ENCODE measurements around the gene ELFN2. TPM values are rescaled to one million over a fixed set of nuclear protein-coding genes. Genes with fewer than 3 reads are reported as not detected.
A peak's percentile ranks its signal among the peaks of the same experiment; 100 is the strongest.

The ELFN2 gene
- total RNA-seq, 2 experiments from 2014 or later = 0.63 to 1.8 TPM

DNA sequence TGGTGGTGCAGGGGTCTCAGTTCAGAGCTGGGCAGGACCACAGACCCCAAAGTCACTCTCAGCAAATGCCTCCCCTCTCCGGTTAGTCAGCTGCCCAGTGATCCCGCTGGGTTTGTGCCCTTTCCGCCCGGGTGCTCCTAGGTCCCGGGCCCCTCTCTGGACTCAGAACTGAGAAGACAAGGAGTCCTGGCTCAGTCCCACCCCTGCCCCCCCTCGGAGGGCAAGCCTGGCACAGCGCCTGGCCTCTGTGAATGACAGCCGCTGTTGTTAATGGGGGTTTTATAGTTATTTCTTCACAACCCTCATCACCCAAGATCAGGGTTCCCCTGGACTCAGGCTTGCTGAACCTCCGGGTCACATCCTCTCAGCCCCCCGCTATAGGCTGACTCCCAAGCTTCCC is 47.6 kb downstream of the ELFN2 start:
- H3K9me3 ChIP-seq (ENCODE audit: low read length) = no peaks in the 10 kb centered on the region
- no peak overlapping the region for H2AFZ ChIP-seq (ENCODE audit: low read length)
- no peaks in the 10 kb centered on the region for H3K79me2 ChIP-seq (ENCODE audit: insufficient read depth, low read depth, low read length)
- no peaks in the 10 kb centered on the region for H3K36me3 ChIP-seq (ENCODE audit: insufficient read depth, low read length)
- intact Hi-C loops (cut with micrococcal nuclease; ENCODE audit: unreplicated experiment) = no loop called here
- no TSS peak for BruUV-seq (replicated peaks)
- POLR2A ChIA-PET = interaction anchor here (0.9 kb wide), 1 partner anchor 10 kb away, joined by 3 read pairs; no protein-coding TSS in a partner anchor
- no peaks in the 10 kb centered on the region for H4K20me1 ChIP-seq (ENCODE audit: insufficient read depth, low read length)
- peaks cover 79% of the 10 kb centered on the region for H3K4me1 ChIP-seq (ENCODE audit: insufficient read depth, low read length, poor library complexity, severe bottlenecking)
- TF ChIP-seq EZH2phosphoT487 (IDR thresholded peaks at IDR 0.05; ENCODE audit: borderline replicate concordance, low read depth, low read length) = no peak
- no peak for TF ChIP-seq CTCF (conservative IDR thresholded peaks at IDR 0.05; ENCODE audit: low read length)
- DNase-seq (ENCODE audit: low spot score) = no peak
- CTCF ChIA-PET (ENCODE audit: unreplicated experiment) = no interaction called here
- H3K27ac ChIP-seq (ENCODE audit: low read depth, low read length, poor library complexity, severe bottlenecking) = no peak overlapping the region
- H3K4me2 ChIP-seq (ENCODE audit: low read length) = no peak overlapping the region
- no peak overlapping the region for H3K4me3 ChIP-seq (ENCODE audit: low read depth, low read length, poor library complexity, severe bottlenecking)
- H3K9me2 ChIP-seq (ENCODE audit: insufficient read depth, low read length) = no peaks in the 10 kb centered on the region

GRCh38 chr22:37379085-37379484 is 48.2 kb downstream of the ELFN2 start:
- no peak overlapping the region for H3K27ac ChIP-seq (ENCODE audit: low read depth, low read length, poor library complexity, severe bottlenecking)
- intact Hi-C loops (cut with micrococcal nuclease; ENCODE audit: unreplicated experiment) = no loop called here
- DNase-seq (ENCODE audit: low spot score) = peak; percentile 46
- no peak for TF ChIP-seq EZH2phosphoT487 (IDR thresholded peaks at IDR 0.05; ENCODE audit: borderline replicate concordance, low read depth, low read length)
- TF ChIP-seq CTCF (conservative IDR thresholded peaks at IDR 0.05; ENCODE audit: low read length) = no peak
- no peak overlapping the region for H3K4me3 ChIP-seq (ENCODE audit: low read depth, low read length, poor library complexity, severe bottlenecking)
- no peak overlapping the region for H3K4me2 ChIP-seq (ENCODE audit: low read length)
- no peaks in the 10 kb centered on the region for H3K9me3 ChIP-seq (ENCODE audit: low read length)
- H3K9me2 ChIP-seq (ENCODE audit: insufficient read depth, low read length) = no peaks in the 10 kb centered on the region
- POLR2A ChIA-PET = interaction anchor here (0.9 kb wide), 1 partner anchor 9 kb away, joined by 3 read pairs; no protein-coding TSS in a partner anchor
- H3K4me1 ChIP-seq (ENCODE audit: insufficient read depth, low read length, poor library complexity, severe bottlenecking) = peaks cover 79% of the 10 kb centered on the region
- BruUV-seq (replicated peaks) = no TSS peak
- CTCF ChIA-PET (ENCODE audit: unreplicated experiment) = interaction anchor here (0.5 kb wide), 1 partner anchor 8 kb away, joined by 3 read pairs; no protein-coding TSS in a partner anchor
- no peaks in the 10 kb centered on the region for H4K20me1 ChIP-seq (ENCODE audit: insufficient read depth, low read length)
- H3K36me3 ChIP-seq (ENCODE audit: insufficient read depth, low read length) = no peaks in the 10 kb centered on the region
- H3K79me2 ChIP-seq (ENCODE audit: insufficient read depth, low read depth, low read length) = no peaks in the 10 kb centered on the region
- H2AFZ ChIP-seq (ENCODE audit: low read length) = no peak overlapping the region

GRCh38 chr22:37378642-37379058 is 48.6 kb downstream of the ELFN2 start:
- BruUV-seq (replicated peaks) = no TSS peak
- Histone ChIP-seq H4K20me1 (ENCODE audit: insufficient read depth, low read length) (no peaks in the 10 kb centered on the region), H2AFZ (ENCODE audit: low read length) (no peak overlapping the region), H3K27ac (ENCODE audit: low read depth, low read length, poor library complexity, severe bottlenecking) (no peak overlapping the region), H3K36me3 (ENCODE audit: insufficient read depth, low read length) (no peaks in the 10 kb centered on the region), H3K79me2 (ENCODE audit: insufficient read depth, low read depth, low read length) (no peaks in the 10 kb centered on the region), H3K4me2 (ENCODE audit: low read length) (no peak overlapping the region; the same call in 1 of the 2 replicates), H3K4me1 (ENCODE audit: insufficient read depth, low read length, poor library complexity, severe bottlenecking) (peaks cover 76% of the 10 kb centered on the region), H3K9me3 (ENCODE audit: low read length) (no peaks in the 10 kb centered on the region), H3K9me2 (ENCODE audit: insufficient read depth, low read length) (no peaks in the 10 kb centered on the region), H3K4me3 (ENCODE audit: low read depth, low read length, poor library complexity, severe bottlenecking) (no peak overlapping the region)
- intact Hi-C loops (cut with micrococcal nuclease; ENCODE audit: unreplicated experiment) = no loop called here
- DNase-seq (ENCODE audit: low spot score) = no peak
- ChIA-PET CTCF (ENCODE audit: unreplicated experiment) (interaction anchor here (0.5 kb wide), 1 partner anchor 8 kb away, joined by 3 read pairs; no protein-coding TSS in a partner anchor), POLR2A (interaction anchor here (0.9 kb wide), 1 partner anchor 9 kb away, joined by 3 read pairs; no protein-coding TSS in a partner anchor)
- TF ChIP-seq EZH2phosphoT487 (IDR thresholded peaks at IDR 0.05; ENCODE audit: borderline replicate concordance, low read depth, low read length) = no peak
- TF ChIP-seq CTCF (conservative IDR thresholded peaks at IDR 0.05; ENCODE audit: low read length) = no peak

All from OCI-LY7 (cell line).